ENCODE results near the gene ICAM1. TPM values are rescaled to one million over a fixed set of nuclear protein-coding genes. Genes with fewer than 3 reads are reported as not detected.

Gene ICAM1
- total RNA-seq, 1 experiment from 2014 or later, result 2.3 TPM

- H4K5ac ChIP-seq (ENCODE audit: insufficient read length, low read depth, low read length), result no peak overlapping the region
- H3K14ac ChIP-seq (ENCODE audit: insufficient read depth, low read length), result no peak overlapping the region
- no peaks in the 10 kb centered on the region for H3K9me3 ChIP-seq (ENCODE audit: control insufficient read depth, low read depth, low read length)
- no peak overlapping the region for H3K56ac ChIP-seq (ENCODE audit: insufficient read length, low read depth, low read length)
- H2BK12ac ChIP-seq (ENCODE audit: insufficient read length, low read depth, low read length), result no peak overlapping the region
- H2AK5ac ChIP-seq (ENCODE audit: insufficient read length, low read length), result no peak overlapping the region
- no peaks in the 10 kb centered on the region for H4K20me1 ChIP-seq (ENCODE audit: control insufficient read depth, insufficient read depth, insufficient read length)
- no peaks in the 10 kb centered on the region for H3K4me1 ChIP-seq (ENCODE audit: insufficient read depth, low read length)
- no peak overlapping the region for H4K91ac ChIP-seq (ENCODE audit: insufficient read length, low read depth, low read length)
- no peak overlapping the region for H3K23ac ChIP-seq (ENCODE audit: insufficient read length, low read depth, low read length)
- no peaks in the 10 kb centered on the region for H3K79me2 ChIP-seq (ENCODE audit: insufficient read depth, low read length)
- H3K4me2 ChIP-seq (ENCODE audit: insufficient read depth, insufficient read length, low read length), result no peak overlapping the region
- H3K27ac Mint-ChIP-seq, result peak overlapping the region in 1 of 3 experiments; percentile 49; a peak in 2 of 7 replicates
- no peak overlapping the region for H3K9ac ChIP-seq (ENCODE audit: extremely low read depth, insufficient read length, low read length)
- H2BK20ac ChIP-seq (ENCODE audit: low read depth, low read length, poor library complexity, severe bottlenecking), result no peak overlapping the region
- H3K27me3 Mint-ChIP-seq (ENCODE audit: low read depth), result no peaks in the 10 kb centered on the region
- H2AFZ ChIP-seq (ENCODE audit: low read length), result no peak overlapping the region
- H3K23me2 ChIP-seq (ENCODE audit: insufficient read length, low read depth, low read length, poor library complexity, severe bottlenecking), result no peaks in the 10 kb centered on the region
- H3K27me3 ChIP-seq (ENCODE audit: insufficient read depth, low read length), result no peaks in the 10 kb centered on the region
- peaks cover 3 to 13% (median 8%) of the 10 kb centered on the region in 3 experiments; a peak in 6 of 7 replicates for H3K36me3 Mint-ChIP-seq (ENCODE audit: insufficient read depth in 1 of 3, low read depth in 3 of 3)
- no peak overlapping the region for H3K4me3 Mint-ChIP-seq
- no peak overlapping the region for H3K18ac ChIP-seq (ENCODE audit: insufficient read length, low read depth, low read length)
- no peak overlapping the region for H2BK120ac ChIP-seq (ENCODE audit: low read depth, low read length, poor library complexity, severe bottlenecking)
- no peak overlapping the region for H2BK5ac ChIP-seq (ENCODE audit: insufficient read length, low read length)
- no CpG with 5 or more reads among the region's 28 CpGs for whole genome bisulfite sequencing (ENCODE audit: extremely low coverage, insufficient read length, low lambda C conversion rate)
- H3T11ph ChIP-seq (ENCODE audit: low read length), result no peak overlapping the region
- H3K79me1 ChIP-seq (ENCODE audit: insufficient read depth, low read depth, low read length, poor library complexity, severe bottlenecking), result no peaks in the 10 kb centered on the region
- TF ChIP-seq CTCF (conservative IDR thresholded peaks at IDR 0.05), result no peak
- no peak overlapping the region; the same call in 1 of the 2 replicates for H2BK15ac ChIP-seq (ENCODE audit: low read depth, low read length)
- H3K27ac ChIP-seq (ENCODE audit: insufficient read length, low read depth, low read length), result no peak overlapping the region
- no peak overlapping the region for H4K8ac ChIP-seq (replicated peaks; ENCODE audit: insufficient read length, low read depth, low read length)
- H3K4ac ChIP-seq (ENCODE audit: low read depth, low read length), result no peak overlapping the region
- H3K4me1 Mint-ChIP-seq, result peaks cover 7 to 31% of the 10 kb centered on the region in 2 experiments
- H3K9me3 Mint-ChIP-seq, result no peaks in the 10 kb centered on the region
- DNase-seq, result no peak
Measured at GRCh38 chr19:10223488-10224213, 47.3 kb upstream of the ICAM1 start.
